OCI-LY7 (cell line): ENCODE results near the gene LYRM4. TPM values are rescaled to one million over a fixed set of nuclear protein-coding genes. Genes with fewer than 3 reads are reported as not detected.

Source experiments
- BruUV-seq: library from RNA; stranded (reverse); fragments of 400-500 nt; replicated peaks from 2 replicates; lab custom pipeline; 2021; lab: Mats Ljungman, UMichigan
- CTCF ChIA-PET: fragments of 300-600 bp; sonication (Branson Sonifier 250); formaldehyde crosslinking; loops from one replicate; lab custom pipeline; 2022; ENCODE audit warnings: antibody characterized with exemption; ENCODE audit not compliant: unreplicated experiment; lab: Charles Lee
- POLR2A ChIA-PET: fragments of 300-600 bp; sonication (Branson Sonifier 250); formaldehyde crosslinking; loops from one replicate; lab custom pipeline; 2022; ENCODE audit warnings: antibody characterized with exemption; lab: Charles Lee
- DNase-seq: peaks from one replicate; pipeline ENCODE4 v3.0.0-alpha.2; 2015; ENCODE audit warnings: low spot score
- H2AFZ ChIP-seq: fragments of 200-600 bp; sonication (generic), shearing (Covaris generic); 2 replicates; pipeline ENCODE4 v1.6.1; 2014; ENCODE audit warnings: mild to moderate bottlenecking, antibody characterized with exemption, low read length, moderate library complexity
- H3K27ac ChIP-seq: fragments of 200-600 bp; sonication (generic); 2 replicates; pipeline ENCODE4 v1.5.1; 2014; ENCODE audit warnings: mixed run types, low read depth, mild to moderate bottlenecking, moderate library complexity, low read length, inconsistent platforms; ENCODE audit not compliant: poor library complexity, severe bottlenecking
- H3K36me3 ChIP-seq: fragments of 200-600 bp; sonication (generic); 2 replicates; pipeline ENCODE4 v1.6.1; 2014; ENCODE audit warnings: mild to moderate bottlenecking, antibody characterized with exemption, low read length, moderate library complexity, mixed read lengths; ENCODE audit not compliant: insufficient read depth
- H3K4me1 ChIP-seq: fragments of 200-600 bp; sonication (generic); 2 replicates; pipeline ENCODE4 v1.5.1; 2014; ENCODE audit warnings: mild to moderate bottlenecking, low read length; ENCODE audit not compliant: insufficient read depth, poor library complexity, severe bottlenecking
- H3K4me2 ChIP-seq: fragments of 200-600 bp; sonication (generic); 2 replicates; pipeline ENCODE4 v1.6.1; 2014; ENCODE audit warnings: mild to moderate bottlenecking, low read length
- H3K4me3 ChIP-seq: fragments of 200-600 bp; sonication (generic); 2 replicates; pipeline ENCODE4 v1.5.1; 2014; ENCODE audit warnings: mild to moderate bottlenecking, low read depth, low read length; ENCODE audit not compliant: poor library complexity, severe bottlenecking
- H3K79me2 ChIP-seq: fragments of 200-600 bp; sonication (generic); 2 replicates; pipeline ENCODE4 v1.6.1; 2016; ENCODE audit warnings: low read depth, mild to moderate bottlenecking, low read length, moderate library complexity, mixed read lengths; ENCODE audit not compliant: insufficient read depth
- H3K9me2 ChIP-seq: fragments of 200-600 bp; sonication (generic); 2 replicates; pipeline ENCODE4 v1.6.1; 2016; ENCODE audit warnings: mild to moderate bottlenecking, low read length, mixed read lengths; ENCODE audit not compliant: insufficient read depth
- H3K9me3 ChIP-seq: fragments of 200-600 bp; sonication (generic); 2 replicates; pipeline ENCODE4 v1.6.1; 2014; ENCODE audit warnings: mild to moderate bottlenecking, mixed run types, low read length, mixed read lengths
- H4K20me1 ChIP-seq: fragments of 200-600 bp; sonication (generic); 2 replicates; pipeline ENCODE4 v1.6.1; 2014; ENCODE audit warnings: mild to moderate bottlenecking, antibody characterized with exemption, low read length, moderate library complexity, mixed read lengths; ENCODE audit not compliant: insufficient read depth
- EZH2phosphoT487 ChIP-seq: fragments of 200-600 bp; sonication (generic); IDR thresholded peaks from 2 replicates; pipeline ENCODE4 v1.6.1; 2018; ENCODE audit warnings: low read depth, borderline replicate concordance, mild to moderate bottlenecking, mixed run types, antibody characterized with exemption, low read length, moderate library complexity, mixed read lengths
- intact Hi-C: fragments of 100-400 bp; cut with micrococcal nuclease; formaldehyde crosslinking; loops from one replicate; pipeline ENCODE4 v1.10.0; 2022; ENCODE audit not compliant: unreplicated experiment
- total RNA-seq, 2 experiments: library from RNA; depleted of rRNA in 1 of 2; stranded (reverse); fragments of >200 nt in 1 of 2; shearing (Covaris generic) in 1 of 2; gene quantifications; 2 replicates each; pipeline ENCODE4 v1.2.3, GENCODE V29; 2014 to 2022
- TF ChIP-seq, protein P1 (sequence below): fragments of 200-600 bp; sonication (generic); conservative IDR thresholded peaks from 2 replicates; pipeline ENCODE4 v1.5.1; 2014; ENCODE audit warnings: mild to moderate bottlenecking, antibody characterized with exemption, low read length, moderate library complexity, mixed read lengths

LYRM4 gene
- total RNA-seq, 2 experiments from 2014 or later, result 19.6 to 34.3 TPM

DNA sequence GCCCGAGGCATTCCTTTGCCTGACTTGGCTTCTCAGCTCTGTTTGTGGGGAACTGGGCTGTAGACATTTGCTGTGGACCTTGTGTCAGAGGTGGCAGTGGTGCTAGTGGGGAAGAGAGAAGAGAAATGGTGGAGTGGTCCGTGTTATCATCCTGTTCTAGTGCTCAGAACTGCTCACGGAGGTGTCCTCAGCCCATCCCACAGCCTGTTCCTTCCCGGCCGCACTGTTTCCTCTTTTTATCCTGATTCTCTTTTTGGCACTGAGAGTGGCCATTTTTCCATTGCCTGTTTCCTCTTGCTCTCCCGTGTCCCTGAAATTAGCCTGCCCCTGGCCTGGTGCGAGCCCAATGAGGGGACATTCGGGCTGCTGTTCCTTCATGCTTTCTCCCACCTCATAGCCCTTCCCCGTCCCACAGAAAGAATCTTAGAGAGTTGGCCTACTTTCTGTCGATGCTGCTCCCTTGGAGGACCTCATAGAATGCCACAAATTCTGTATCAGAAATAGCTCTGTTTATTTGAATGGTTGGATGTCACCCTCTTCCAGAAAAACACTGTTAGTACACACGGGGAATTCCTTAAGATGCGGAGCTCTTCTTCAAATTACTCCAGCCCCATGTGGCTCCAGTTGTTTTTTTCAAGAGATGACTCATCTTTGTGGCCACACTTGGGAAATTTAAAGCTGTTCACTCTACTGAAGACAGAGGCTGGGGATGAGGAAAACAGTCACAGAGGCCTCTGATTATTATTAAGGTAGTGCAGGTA, 26.6 kb upstream of the LYRM4 start:
- Histone ChIP-seq H3K4me2 (no peak overlapping the region), H3K79me2 (no peaks in the 10 kb centered on the region), H3K9me2 (no peaks in the 10 kb centered on the region), H3K4me3 (no peak overlapping the region), H3K4me1 (peaks cover 5% of the 10 kb centered on the region), H3K36me3 (no peaks in the 10 kb centered on the region), H3K27ac (no peak overlapping the region), H3K9me3 (no peaks in the 10 kb centered on the region), H4K20me1 (no peaks in the 10 kb centered on the region), H2AFZ (no peak overlapping the region)
- no peak for DNase-seq
- no TSS peak for BruUV-seq
- intact Hi-C loops, result no loop called here
- CTCF ChIA-PET, result no interaction called here
- TF ChIP-seq EZH2phosphoT487, result no peak
- TF ChIP-seq, protein P1, sequence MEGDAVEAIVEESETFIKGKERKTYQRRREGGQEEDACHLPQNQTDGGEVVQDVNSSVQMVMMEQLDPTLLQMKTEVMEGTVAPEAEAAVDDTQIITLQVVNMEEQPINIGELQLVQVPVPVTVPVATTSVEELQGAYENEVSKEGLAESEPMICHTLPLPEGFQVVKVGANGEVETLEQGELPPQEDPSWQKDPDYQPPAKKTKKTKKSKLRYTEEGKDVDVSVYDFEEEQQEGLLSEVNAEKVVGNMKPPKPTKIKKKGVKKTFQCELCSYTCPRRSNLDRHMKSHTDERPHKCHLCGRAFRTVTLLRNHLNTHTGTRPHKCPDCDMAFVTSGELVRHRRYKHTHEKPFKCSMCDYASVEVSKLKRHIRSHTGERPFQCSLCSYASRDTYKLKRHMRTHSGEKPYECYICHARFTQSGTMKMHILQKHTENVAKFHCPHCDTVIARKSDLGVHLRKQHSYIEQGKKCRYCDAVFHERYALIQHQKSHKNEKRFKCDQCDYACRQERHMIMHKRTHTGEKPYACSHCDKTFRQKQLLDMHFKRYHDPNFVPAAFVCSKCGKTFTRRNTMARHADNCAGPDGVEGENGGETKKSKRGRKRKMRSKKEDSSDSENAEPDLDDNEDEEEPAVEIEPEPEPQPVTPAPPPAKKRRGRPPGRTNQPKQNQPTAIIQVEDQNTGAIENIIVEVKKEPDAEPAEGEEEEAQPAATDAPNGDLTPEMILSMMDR, result no peak
- POLR2A ChIA-PET, result no interaction called here

DNA sequence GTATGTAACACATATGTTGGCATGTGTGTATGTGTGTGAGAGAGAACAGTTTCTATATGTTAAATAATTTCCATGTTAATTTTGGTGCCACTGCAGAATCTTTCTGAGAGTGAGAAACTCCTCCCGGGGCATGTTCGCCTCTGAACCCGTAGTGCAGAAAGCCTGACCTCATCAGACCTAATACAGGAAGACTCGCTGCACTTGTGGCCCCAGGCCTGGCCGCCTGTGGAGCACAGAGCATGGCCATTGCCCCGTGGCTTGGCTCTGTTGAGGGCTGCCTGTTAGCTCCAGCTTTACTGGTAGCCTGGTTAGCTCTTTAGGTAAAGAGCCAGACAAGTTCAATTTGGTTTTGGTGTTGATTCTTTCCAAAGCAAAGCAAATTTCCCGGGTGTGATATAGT, 26.0 kb upstream of the LYRM4 start:
- no peak for TF ChIP-seq EZH2phosphoT487
- TF ChIP-seq, protein P1, result no peak
- Histone ChIP-seq H3K79me2 (no peaks in the 10 kb centered on the region), H3K27ac (no peak overlapping the region), H2AFZ (no peak overlapping the region), H3K4me1 (peaks cover 5% of the 10 kb centered on the region), H3K4me2 (no peak overlapping the region), H4K20me1 (no peaks in the 10 kb centered on the region), H3K36me3 (no peaks in the 10 kb centered on the region), H3K9me3 (no peaks in the 10 kb centered on the region), H3K4me3 (no peak overlapping the region), H3K9me2 (no peaks in the 10 kb centered on the region)
- ChIA-PET CTCF (no interaction called here), POLR2A (interaction anchor here (0.6 kb wide), 1 partner anchor 86 kb away, joined by 3 read pairs; no protein-coding TSS in a partner anchor)
- no TSS peak for BruUV-seq
- intact Hi-C loops, result no loop called here
- DNase-seq, result no peak

DNA sequence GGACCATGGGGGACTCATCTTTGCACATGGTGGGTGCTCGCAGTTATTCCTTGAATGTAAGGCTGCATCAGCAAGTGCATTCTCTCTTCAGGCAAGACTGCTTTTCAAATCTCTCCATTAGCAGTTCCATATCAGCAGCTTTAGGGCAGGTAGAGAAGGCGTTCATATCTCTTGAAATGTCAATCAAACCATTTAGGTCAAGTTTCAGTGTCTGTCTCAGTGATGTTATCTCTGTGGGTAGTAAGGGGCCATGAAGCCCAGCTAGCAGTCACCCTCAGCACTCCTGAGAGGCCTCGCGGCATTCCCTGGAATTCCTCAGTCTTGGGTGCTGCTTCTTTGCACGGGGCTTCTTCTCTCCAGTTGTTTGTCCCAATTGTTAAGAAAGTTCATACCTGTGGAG, 24.8 kb upstream of the LYRM4 start:
- intact Hi-C loops, result no loop called here
- Histone ChIP-seq H3K36me3 (no peaks in the 10 kb centered on the region), H3K9me2 (no peaks in the 10 kb centered on the region), H4K20me1 (no peaks in the 10 kb centered on the region), H3K27ac (no peak overlapping the region), H3K4me3 (no peak overlapping the region), H3K79me2 (no peaks in the 10 kb centered on the region), H3K4me1 (peaks cover 5% of the 10 kb centered on the region), H2AFZ (no peak overlapping the region), H3K4me2 (no peak overlapping the region), H3K9me3 (no peaks in the 10 kb centered on the region)
- CTCF ChIA-PET, result no interaction called here
- BruUV-seq, result no TSS peak
- TF ChIP-seq, protein P1, result no peak
- no peak for TF ChIP-seq EZH2phosphoT487
- no peak for DNase-seq
- POLR2A ChIA-PET, result no interaction called here
